H1 (cell line): Measurements from ENCODE around the gene FLT1.

Experiments used
- CHD2 ChIP-seq: IDR thresholded peaks from 2 replicates; pipeline ENCODE4 v1.6.1; 2012; ENCODE audit warnings: low read length, improper control_type of control experiment
- CREB1 ChIP-seq: IDR thresholded peaks from 2 replicates; pipeline ENCODE4 v1.6.1; 2012; ENCODE audit warnings: inconsistent platforms
- CTCF ChIP-seq, 3 experiments: IDR thresholded peaks; 1 replicate in 2 of 3; 2 replicates in 1 of 3; pipeline versions ENCODE4 v1.5.1 to v1.6.1; 2011; ENCODE audit warnings: low read length in 3 of 3, mild to moderate bottlenecking in 3 of 3, inconsistent platforms in 2 of 3, low read depth in 1 of 3, moderate library complexity in 1 of 3; ENCODE audit not compliant: insufficient read depth in 1 of 3; ENCODE audit errors: control extremely low read depth in 1 of 3
- EP300 ChIP-seq, 2 experiments: IDR thresholded peaks; 1 replicate in 1 of 2; 2 replicates in 1 of 2; pipeline ENCODE4 v1.6.1; 2011 to 2012; ENCODE audit warnings: low read depth in 2 of 2, low read length in 2 of 2, mild to moderate bottlenecking in 2 of 2, borderline replicate concordance in 1 of 2, inconsistent platforms in 1 of 2, moderate library complexity in 1 of 2
- EZH2 ChIP-seq: fragments of 200-600 bp; sonication (generic); IDR thresholded peaks from 2 replicates; pipeline ENCODE4 v1.7.1; 2012; ENCODE audit warnings: low read depth, mild to moderate bottlenecking, moderate library complexity, low read length, inconsistent platforms; ENCODE audit not compliant: severe bottlenecking
- NANOG ChIP-seq: IDR thresholded peaks from 2 replicates; pipeline ENCODE4 v1.6.1; 2011; ENCODE audit warnings: low read length, low read depth, mild to moderate bottlenecking, inconsistent platforms; ENCODE audit not compliant: insufficient read depth, poor library complexity, severe bottlenecking
- NRF1 ChIP-seq: IDR thresholded peaks from 2 replicates; pipeline ENCODE4 v1.6.1; 2011; ENCODE audit warnings: mild to moderate bottlenecking, low read depth, low read length, improper control_type of control experiment
- SAP30 ChIP-seq: fragments of 300-600 bp; sonication (generic); IDR thresholded peaks from 2 replicates; pipeline ENCODE4 v1.7.1; 2012; ENCODE audit warnings: low read length, moderate library complexity, mild to moderate bottlenecking, inconsistent platforms; ENCODE audit not compliant: insufficient read depth, insufficient replicate concordance
- SP1 ChIP-seq: IDR thresholded peaks from 2 replicates; pipeline ENCODE4 v1.6.1; 2011; ENCODE audit warnings: low read depth, low read length
- USF2 ChIP-seq: IDR thresholded peaks from 2 replicates; pipeline ENCODE4 v1.6.1; 2011; ENCODE audit warnings: low read length, improper control_type of control experiment

GRCh38 chr13:28497143-28497876 is 2.4 kb upstream of the FLT1 start:
- TF ChIP-seq CREB1: no peak
- no peak for TF ChIP-seq SP1
- no peak for TF ChIP-seq NRF1
- TF ChIP-seq EP300 (IDR thresholded peaks at IDR 0.05; ENCODE audit: borderline replicate concordance in 1 of 2, low read depth in 2 of 2, low read length in 2 of 2): no peak
- TF ChIP-seq CTCF (IDR thresholded peaks at IDR 0.05; ENCODE audit: control extremely low read depth in 1 of 3, insufficient read depth in 1 of 3, low read depth in 1 of 3, low read length in 3 of 3): no peak
- TF ChIP-seq USF2: no peak
- TF ChIP-seq NANOG: no peak
- TF ChIP-seq EZH2: no peak
- no peak for TF ChIP-seq SAP30
- TF ChIP-seq CHD2: no peak
